ENCODE measurements around the gene SMAD2. TPM values are rescaled to one million over a fixed set of nuclear protein-coding genes. Genes with fewer than 3 reads are reported as not detected.

The SMAD2 gene
- total RNA-seq, 2 donors from 2014 or later, result 108 to 146 TPM

- Mint-ChIP-seq H3K27ac (no peak overlapping the region), H3K36me3 (peaks cover 0 to 18% of the 10 kb centered on the region in 2 donors), H3K9me3 (peaks cover 0 to 5% of the 10 kb centered on the region in 2 donors)
- peak; percentile 63 to 96 for ATAC-seq
- no peak for DNase-seq (ENCODE audit: low spot score in 2 of 2)
Observed at GRCh38 chr18:47944972-47945852, 14.8 kb upstream of the SMAD2 start.

GRCh38 chr18:47936952-47937351, 6.5 kb upstream of the SMAD2 start:
- no peak for DNase-seq (ENCODE audit: low spot score in 2 of 2)
- no peak for ATAC-seq
- no peak overlapping the region for H3K27ac Mint-ChIP-seq
- no peaks in the 10 kb centered on the region for H3K36me3 Mint-ChIP-seq
- no peaks in the 10 kb centered on the region for H3K9me3 Mint-ChIP-seq

GRCh38 chr18:47935321-47936055, 5.0 kb upstream of the SMAD2 start:
- H3K27ac Mint-ChIP-seq, result no peak overlapping the region

GRCh38 chr18:47932603-47933002, 2.1 kb upstream of the SMAD2 start:
- Mint-ChIP-seq H3K9me3 (no peaks in the 10 kb centered on the region), H3K36me3 (peaks cover 13 to 21% of the 10 kb centered on the region in 2 donors), H3K27ac (no peak overlapping the region)
- ATAC-seq (no peak), DNase-seq (ENCODE audit: low spot score in 2 of 2) (no peak)

More at GRCh38 chr18:47935321-47936055, 5.0 kb upstream of the SMAD2 start:
- no peaks in the 10 kb centered on the region for H3K36me3 Mint-ChIP-seq
- H3K9me3 Mint-ChIP-seq, result no peaks in the 10 kb centered on the region
- ATAC-seq (no peak), DNase-seq (ENCODE audit: low spot score in 2 of 2) (no peak)

- Mint-ChIP-seq H3K9me3 (no peaks in the 10 kb centered on the region), H3K36me3 (peaks cover 13 to 21% of the 10 kb centered on the region in 2 donors), H3K27ac (peak overlapping the region; percentile 82 to 87)
- ATAC-seq (no peak), DNase-seq (ENCODE audit: low spot score in 2 of 2) (no peak)
Observed at GRCh38 chr18:47932190-47932589, 1.7 kb upstream of the SMAD2 start.

GRCh38 chr18:47931718-47932103, 1.3 kb upstream of the SMAD2 start:
- Mint-ChIP-seq H3K36me3 (peaks cover 13 to 21% of the 10 kb centered on the region in 2 donors), H3K9me3 (no peaks in the 10 kb centered on the region), H3K27ac (peak overlapping the region; percentile 82 to 87)
- ATAC-seq, result no peak
- peak in 1 of 2 donors; percentile 23 for DNase-seq (ENCODE audit: low spot score in 2 of 2)

- ATAC-seq, result peak; percentile 83 to 84
- Mint-ChIP-seq H3K9me3 (no peaks in the 10 kb centered on the region), H3K27ac (peak overlapping the region; percentile 82 to 87), H3K36me3 (peaks cover 13 to 21% of the 10 kb centered on the region in 2 donors)
- peak; percentile 91 to 98 for DNase-seq (ENCODE audit: low spot score in 2 of 2)
Observed at GRCh38 chr18:47930931-47931717, 665 bp upstream of the SMAD2 start.

GRCh38 chr18:47929681-47930198, 719 bp downstream of the SMAD2 start:
- ATAC-seq (peak; percentile 7 to 29), DNase-seq (ENCODE audit: low spot score in 2 of 2) (no peak)
- peaks cover 13 to 21% of the 10 kb centered on the region in 2 donors for H3K36me3 Mint-ChIP-seq
- H3K9me3 Mint-ChIP-seq, result no peaks in the 10 kb centered on the region
- H3K27ac Mint-ChIP-seq, result peak overlapping the region; percentile 92

GRCh38 chr18:47928466-47928865, 2.0 kb downstream of the SMAD2 start:
- Mint-ChIP-seq H3K27ac (peak overlapping the region; percentile 51 to 92), H3K9me3 (no peaks in the 10 kb centered on the region), H3K36me3 (peaks cover 13 to 21% of the 10 kb centered on the region in 2 donors)
- DNase-seq (ENCODE audit: low spot score in 2 of 2), result no peak
- ATAC-seq, result no peak

- Mint-ChIP-seq H3K36me3 (peaks cover 13 to 28% of the 10 kb centered on the region in 2 donors), H3K27ac (peak overlapping the region; percentile 86 to 92), H3K9me3 (no peaks in the 10 kb centered on the region)
- no peak for DNase-seq (ENCODE audit: low spot score in 2 of 2)
- no peak for ATAC-seq
Observed at GRCh38 chr18:47926101-47926850, 4.2 kb downstream of the SMAD2 start.

GRCh38 chr18:47919916-47920315, 10.5 kb downstream of the SMAD2 start:
- no peaks in the 10 kb centered on the region for H3K9me3 Mint-ChIP-seq
- ATAC-seq (no peak), DNase-seq (ENCODE audit: low spot score in 2 of 2) (no peak)
- peaks cover 5 to 14% of the 10 kb centered on the region in 2 donors for H3K36me3 Mint-ChIP-seq
- H3K27ac Mint-ChIP-seq, result no peak overlapping the region

- H3K36me3 Mint-ChIP-seq, result peaks cover 5 to 14% of the 10 kb centered on the region in 2 donors
- ATAC-seq (peak; percentile 51 to 63), DNase-seq (ENCODE audit: low spot score in 2 of 2) (no peak)
- no peaks in the 10 kb centered on the region for H3K9me3 Mint-ChIP-seq
- H3K27ac Mint-ChIP-seq, result peak overlapping the region; percentile 45 to 83
Observed at GRCh38 chr18:47917923-47918610, 12.4 kb downstream of the SMAD2 start.

- no peak for ATAC-seq
- H3K36me3 Mint-ChIP-seq, result peaks cover 5 to 12% of the 10 kb centered on the region in 2 donors
- DNase-seq (ENCODE audit: low spot score in 2 of 2), result no peak
Observed at GRCh38 chr18:47915930-47916329, 14.5 kb downstream of the SMAD2 start.

GRCh38 chr18:47915229-47915628, 15.2 kb downstream of the SMAD2 start:
- peaks cover 5 to 12% of the 10 kb centered on the region in 2 donors for H3K36me3 Mint-ChIP-seq
- H3K9me3 Mint-ChIP-seq, result no peaks in the 10 kb centered on the region
- ATAC-seq (no peak), DNase-seq (ENCODE audit: low spot score in 2 of 2) (no peak)
- peak overlapping the region in 1 of 2 donors; percentile 5 for H3K27ac Mint-ChIP-seq

More at GRCh38 chr18:47915930-47916329, 14.5 kb downstream of the SMAD2 start:
- no peak overlapping the region for H3K27ac Mint-ChIP-seq
- H3K9me3 Mint-ChIP-seq, result no peaks in the 10 kb centered on the region

Measured in activated naive CD4-positive, alpha-beta T cell treated with anti-CD3 and anti-CD28 coated beads, Interleukin-2, amount 50 U/mL, for 72 hours (primary cell).